Skin of body (tissue), 2 donors: ENCODE results near the gene ARHGAP18. TPM values are rescaled to one million over a fixed set of nuclear protein-coding genes. Genes with fewer than 3 reads are reported as not detected.
A peak's percentile ranks its signal among the peaks of the same experiment; 100 is the strongest.

Source experiments
- DNase-seq: peaks from one replicate; lab custom pipeline; 2025; lab: John Stamatoyannopoulos, UW
- total RNA-seq: library from RNA; depleted of rRNA; stranded (reverse); fragments of >200 nt; gene quantifications from one replicate; pipeline ENCODE4 v1.2.3, GENCODE V29; 2014

Gene ARHGAP18
- total RNA-seq, 1 donor from 2014 or later = 20.2 TPM

- DNase-seq = no peak
These were observed 15.4 kb upstream of the ARHGAP18 start for GRCh38 chr6:129725341-129725740.

DNA sequence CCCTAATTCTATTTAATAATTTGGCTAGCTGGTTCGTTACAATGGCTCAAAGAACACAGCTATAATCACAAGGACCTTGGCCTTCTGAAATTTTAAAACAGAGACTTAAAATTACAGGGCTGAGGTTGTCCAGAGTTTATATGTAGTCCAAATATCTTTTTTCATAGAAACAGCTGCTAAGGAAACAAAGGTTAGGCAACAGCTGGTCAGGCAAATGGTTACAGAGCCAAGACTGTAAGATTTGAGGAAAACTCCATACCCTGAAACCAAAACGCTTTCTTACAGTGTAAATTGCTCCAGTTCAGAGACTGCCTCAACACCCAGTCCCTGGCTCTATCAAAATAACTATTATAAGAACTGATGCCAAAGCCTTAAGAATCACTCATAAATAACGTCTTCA lies 9.7 kb upstream of the ARHGAP18 start:
- DNase-seq = no peak

DNA sequence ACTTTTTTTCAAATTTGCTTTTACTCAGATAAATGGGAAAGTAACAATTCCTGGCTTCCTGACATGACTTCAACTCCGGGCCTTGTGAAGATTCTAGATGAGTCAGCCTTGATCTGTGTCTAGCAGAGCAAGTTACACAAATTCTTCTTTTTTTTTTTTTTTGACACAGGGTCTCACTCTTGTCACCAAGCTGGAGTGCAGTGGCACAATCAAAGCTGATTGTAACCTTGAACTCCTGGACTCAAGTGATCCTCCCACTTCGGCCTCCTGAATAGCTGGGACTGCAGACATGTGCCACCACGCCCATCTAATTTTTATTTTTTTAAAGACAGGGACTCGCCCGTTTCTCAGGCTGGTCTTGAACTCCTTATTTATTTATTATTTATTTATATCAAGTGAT lies 7.3 kb upstream of the ARHGAP18 start:
- DNase-seq = no peak

- no peak for DNase-seq
These were observed 3.9 kb upstream of the ARHGAP18 start for GRCh38 chr6:129713806-129714333.

GRCh38 chr6:129711271-129711631 lies 1.3 kb upstream of the ARHGAP18 start:
- no peak for DNase-seq

DNA sequence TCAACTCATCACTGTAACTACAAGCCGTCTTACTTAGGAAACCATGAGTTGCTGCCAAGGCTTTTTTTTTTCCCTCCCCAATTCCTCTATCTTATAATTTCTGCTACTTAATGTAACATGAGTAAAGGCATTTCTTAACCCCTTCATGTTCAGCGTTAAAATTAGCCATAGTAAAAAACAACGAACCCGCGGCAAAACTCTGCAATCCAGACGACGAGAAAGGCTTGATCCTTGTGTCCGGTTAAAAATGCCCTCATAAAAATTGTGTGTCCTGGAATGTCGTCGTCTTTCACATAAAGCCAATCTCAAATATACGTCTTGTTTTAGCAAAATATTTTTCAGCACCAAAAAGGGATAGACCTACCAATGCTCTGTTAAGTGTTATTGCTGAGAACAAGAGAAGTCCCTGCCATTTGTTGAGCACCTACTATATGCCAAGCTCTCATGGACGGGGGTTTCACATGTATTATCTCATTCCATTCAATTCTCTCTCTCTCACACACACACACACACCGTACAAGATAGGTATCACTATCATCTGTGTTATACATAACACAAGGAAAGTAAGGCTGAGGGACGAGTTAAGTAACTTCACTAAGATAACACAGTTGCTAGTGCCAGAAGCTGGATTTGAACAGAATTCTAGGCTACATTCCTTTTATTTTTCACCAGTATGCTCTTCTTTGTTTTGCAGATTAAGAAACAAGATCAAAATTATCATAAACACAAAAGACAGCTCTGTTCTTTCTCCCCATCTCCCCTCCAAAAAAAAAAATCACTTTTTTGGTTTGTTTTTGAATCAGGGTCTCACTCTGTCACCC lies 683 bp upstream of the ARHGAP18 start:
- DNase-seq = peak; percentile 67

GRCh38 chr6:129709196-129709768 lies 695 bp downstream of the ARHGAP18 start:
- DNase-seq = peak; percentile 56

DNA sequence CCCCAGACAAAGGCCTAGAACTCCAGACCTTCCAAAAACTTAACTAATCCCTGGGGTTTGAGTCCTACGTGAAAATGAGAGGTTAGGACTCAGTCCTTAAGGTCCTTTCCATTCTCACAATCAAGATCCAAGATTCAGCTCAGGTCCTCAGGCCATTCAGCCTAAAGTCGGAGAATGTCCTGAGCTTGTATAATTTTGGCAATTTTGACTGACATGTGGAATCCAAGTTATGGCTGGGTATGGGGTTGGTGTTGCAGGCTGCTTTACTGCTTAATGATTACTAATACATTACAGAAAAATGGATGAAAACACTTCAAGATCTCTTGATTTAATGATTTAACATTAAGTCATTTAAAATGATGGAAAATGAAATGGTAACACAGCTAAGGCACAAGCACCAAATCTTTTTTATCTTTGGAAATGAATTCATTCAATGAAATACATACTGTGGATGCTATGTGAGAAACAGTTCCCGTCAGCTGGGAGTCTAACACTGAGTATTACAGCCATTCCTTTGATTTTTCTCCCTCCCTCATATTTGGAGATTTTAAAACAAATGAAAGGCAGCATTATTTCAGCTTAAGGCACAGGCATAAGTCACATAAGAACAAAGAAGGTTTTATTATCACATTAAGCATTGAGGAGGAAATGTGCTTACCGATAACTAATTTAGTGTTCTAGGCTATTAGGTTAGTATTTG lies 1.3 kb downstream of the ARHGAP18 start:
- DNase-seq = no peak

DNA sequence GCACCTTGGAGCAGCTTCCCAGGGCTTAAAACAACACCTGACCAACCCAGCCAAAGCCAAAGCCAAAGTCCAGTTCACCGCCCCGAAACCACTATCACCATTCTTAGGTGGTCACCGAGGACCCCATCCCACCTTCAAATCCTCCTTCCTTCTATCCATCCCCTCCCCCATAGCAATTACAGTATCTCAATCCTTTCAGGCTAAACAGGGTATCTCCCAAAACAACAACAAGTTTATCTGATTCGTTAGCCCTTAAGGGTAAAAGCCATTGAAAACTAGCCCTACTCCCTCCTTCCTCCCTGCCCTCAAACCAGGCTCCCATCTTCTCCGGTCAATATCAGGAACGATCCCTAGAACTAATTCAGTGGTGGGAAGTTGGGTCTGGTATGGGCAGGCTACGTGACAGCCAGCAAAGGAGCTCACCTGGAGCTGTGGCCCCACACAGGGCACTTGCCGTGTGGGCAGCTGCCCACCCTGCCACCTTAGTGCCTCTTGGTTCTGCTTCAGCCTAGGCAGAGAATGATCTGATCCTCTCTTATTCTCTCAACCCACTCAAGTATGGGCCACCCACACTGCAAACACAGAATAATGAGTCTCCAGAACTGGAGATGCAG lies 2.0 kb downstream of the ARHGAP18 start:
- DNase-seq = no peak

DNA sequence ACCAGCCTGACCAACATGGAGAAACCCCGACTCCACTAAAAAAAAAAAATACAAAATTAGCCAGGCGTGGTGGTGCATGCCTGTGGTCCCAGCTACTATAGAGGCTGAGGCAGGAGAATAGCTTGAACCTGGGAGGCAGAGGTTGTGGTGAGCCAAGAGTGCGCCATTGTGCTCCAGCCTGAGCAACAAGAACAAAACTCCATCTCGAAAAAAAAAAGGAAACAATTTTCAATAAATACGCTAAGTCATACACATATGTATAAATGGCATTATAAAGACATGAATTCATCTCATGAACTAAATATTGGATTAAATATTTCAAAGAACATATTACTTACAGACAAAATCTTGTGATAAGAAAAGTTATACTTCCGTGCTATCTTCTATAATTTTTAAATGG lies 2.9 kb downstream of the ARHGAP18 start:
- DNase-seq = no peak

DNA sequence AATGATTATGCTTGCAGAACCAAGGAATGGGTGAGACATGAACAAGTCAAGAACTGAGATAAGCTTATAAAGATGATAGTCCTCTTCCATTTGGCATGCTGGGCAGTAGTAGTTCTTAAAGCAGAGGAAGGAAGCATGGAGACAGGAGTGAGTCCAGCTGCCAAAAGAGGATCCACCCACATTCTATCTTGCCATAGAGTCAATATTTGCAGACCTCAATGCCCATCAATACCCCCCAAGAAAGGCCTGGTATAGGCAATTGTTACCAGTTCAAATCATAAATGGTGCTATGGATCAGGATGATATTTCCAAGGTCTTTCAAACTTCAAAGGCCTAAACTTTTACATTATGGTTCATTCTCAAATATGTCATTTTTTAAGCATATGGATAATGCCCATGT lies 4.8 kb downstream of the ARHGAP18 start:
- DNase-seq = no peak

GRCh38 chr6:129704708-129705107 lies 5.3 kb downstream of the ARHGAP18 start:
- no peak for DNase-seq

DNA sequence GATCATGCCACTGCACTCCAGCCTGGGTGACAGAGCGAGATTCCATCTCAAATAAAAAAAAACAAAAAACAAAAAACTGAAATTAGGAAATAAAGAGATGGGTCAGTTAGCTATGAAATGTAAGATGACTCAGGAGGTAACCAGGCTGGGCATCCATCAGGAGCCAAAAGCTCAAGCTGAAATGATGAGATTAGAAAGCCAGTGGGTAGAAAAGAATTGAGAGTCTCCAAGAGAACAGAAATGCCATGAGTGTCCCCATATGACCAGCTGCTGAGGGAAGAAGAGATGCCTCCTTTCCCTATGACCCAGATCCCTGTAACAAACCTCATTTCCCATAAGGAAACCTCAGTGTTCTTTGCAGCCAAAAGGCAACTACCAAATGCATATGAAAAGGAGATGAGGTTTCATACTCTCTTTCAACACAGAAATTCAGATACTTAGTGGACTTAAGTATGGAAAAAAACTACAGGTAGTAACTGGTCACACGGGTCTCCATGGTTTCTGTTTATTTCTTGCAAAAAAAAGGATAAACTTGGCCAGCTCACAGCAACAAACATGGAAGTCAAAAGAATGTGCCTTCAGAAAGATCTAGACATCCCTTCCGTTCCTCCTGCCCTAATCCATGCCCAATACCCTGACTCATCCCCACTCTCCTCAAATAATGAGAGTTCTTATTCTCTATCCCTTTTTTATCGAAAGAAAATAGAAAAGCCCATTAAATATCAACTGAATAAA lies 8.1 kb downstream of the ARHGAP18 start:
- no peak for DNase-seq

DNA sequence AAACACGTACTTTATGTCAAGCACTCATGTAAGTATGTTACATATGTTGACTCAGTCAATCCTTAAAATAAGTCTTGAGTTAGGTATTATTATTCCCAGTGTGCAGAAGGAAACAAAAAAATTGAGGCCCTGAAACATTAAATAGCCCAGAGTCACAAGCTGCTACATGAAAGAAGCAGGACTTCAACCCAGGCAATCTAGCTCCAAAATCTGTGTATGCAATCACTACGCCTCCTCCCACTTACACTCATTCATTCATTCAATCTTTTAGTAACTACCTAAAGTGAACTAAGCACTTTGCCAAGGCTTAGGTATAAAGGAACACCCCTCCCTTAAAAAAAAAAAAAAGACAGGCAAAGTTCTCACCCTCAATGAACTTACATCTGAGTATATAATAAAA lies 9.3 kb downstream of the ARHGAP18 start:
- no peak for DNase-seq

GRCh38 chr6:129699659-129700058 lies 10.3 kb downstream of the ARHGAP18 start:
- no peak for DNase-seq

DNA sequence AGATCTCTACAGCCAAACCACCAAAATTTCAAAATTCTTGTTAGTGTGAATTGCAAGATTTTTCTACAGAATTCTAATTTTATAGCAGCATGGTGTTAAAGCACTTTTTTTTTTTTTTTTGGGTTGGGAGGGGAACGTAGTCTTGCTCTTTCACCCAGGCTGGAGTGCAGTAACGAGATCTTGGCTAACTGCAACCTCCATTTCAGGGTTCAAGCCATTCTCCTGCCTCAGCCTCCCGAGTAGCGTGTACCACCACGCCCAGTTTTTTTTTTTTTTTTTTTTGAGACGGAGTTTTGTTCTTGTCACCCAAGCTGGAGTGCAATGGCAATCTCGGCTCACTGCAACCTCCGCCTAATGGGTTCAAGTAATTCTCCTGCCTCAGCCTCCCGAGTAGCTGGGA lies 11.5 kb downstream of the ARHGAP18 start:
- DNase-seq = no peak

DNA sequence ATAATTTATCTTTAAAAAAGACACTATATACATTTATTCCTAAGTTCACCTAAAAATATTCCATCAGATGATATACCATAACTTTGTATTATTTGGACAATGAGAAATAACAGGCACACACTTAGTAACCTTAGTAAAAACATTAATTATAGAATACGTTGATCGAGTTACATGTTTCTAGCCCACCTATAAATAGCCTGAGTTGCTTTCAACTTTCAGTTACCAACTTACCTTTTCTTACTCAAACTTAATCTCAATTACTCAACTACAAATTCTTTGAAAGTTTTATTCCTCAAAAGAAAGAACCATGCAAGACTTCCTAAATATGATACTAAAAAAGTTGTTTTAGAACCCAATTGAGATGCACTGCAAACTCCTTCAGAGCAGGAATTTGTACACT lies 12.2 kb downstream of the ARHGAP18 start:
- DNase-seq = no peak

- DNase-seq = no peak
These were observed 13.1 kb downstream of the ARHGAP18 start for GRCh38 chr6:129696843-129697242.

DNA sequence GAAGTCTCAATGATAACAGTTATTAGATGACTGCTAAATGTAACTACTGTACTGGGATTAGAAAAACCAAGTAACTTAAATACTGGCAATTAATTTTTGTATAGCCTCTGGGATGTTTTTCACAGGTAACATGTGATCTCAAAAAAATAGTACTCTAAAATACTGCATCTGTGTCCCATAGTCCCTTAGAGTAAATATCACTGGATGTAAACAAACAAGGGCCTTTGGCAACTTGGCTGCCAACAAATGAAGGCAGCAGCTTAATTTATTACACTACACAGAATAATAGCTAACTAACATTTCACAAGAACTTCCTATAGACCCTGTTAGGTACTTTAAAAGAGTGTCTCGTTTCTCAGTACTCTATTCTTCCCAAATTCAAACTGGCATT lies 14.0 kb downstream of the ARHGAP18 start:
- DNase-seq = no peak

DNA sequence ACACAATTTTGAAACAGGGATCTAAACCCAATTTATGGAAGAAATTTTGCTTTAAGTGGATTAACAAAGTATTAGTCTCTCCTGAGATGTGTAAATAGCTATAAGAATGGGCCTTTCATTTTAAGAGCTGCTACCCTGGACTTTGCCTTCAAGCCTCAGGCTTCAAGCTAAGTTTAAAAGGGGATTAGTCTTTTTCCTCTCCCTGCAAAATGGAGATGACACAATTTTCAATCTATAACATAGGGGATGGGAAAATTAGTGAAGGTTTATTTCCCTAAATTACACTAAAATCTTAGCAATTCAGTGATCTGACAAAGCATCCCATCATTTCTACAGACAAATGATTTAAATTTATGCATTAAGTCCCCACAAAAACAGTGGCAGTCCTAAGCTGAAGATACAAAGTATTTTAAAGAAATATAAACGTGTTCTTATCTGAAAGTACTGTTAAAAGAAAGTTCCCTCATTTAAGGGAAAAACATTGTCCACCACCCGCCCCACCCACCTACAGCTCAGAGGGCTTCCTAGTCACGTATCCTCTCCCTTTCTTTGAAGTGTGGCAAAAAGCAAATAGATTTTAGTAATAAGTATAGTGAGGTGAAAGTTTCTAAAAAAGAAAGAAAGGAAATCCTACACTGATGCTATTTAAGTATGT lies 14.5 kb downstream of the ARHGAP18 start:
- no peak for DNase-seq

GRCh38 chr6:129694036-129694435 lies 15.9 kb downstream of the ARHGAP18 start:
- DNase-seq = no peak
